Stimulated activated CD4-positive, alpha-beta T cell treated with anti-CD3 and anti-CD28 coated beads, Interleukin-1b, Interleukin-23, amount 100 ng/mL, for 48 hours (primary cell): ENCODE measurements around the gene RADIL.
A peak's percentile ranks its signal among the peaks of the same experiment; 100 is the strongest.

ENCODE experiments used
- DNase-seq: peaks from one replicate; pipeline ENCODE4 v3.0.0-alpha.2; 2020

RADIL gene

GRCh38 chr7:4831723-4832495 is 51.6 kb downstream of the RADIL start:
- DNase-seq, result no peak

- peak; percentile 62 for DNase-seq
These were observed 53.3 kb downstream of the RADIL start for GRCh38 chr7:4830176-4830575.

- DNase-seq, result no peak
These were observed 54.7 kb downstream of the RADIL start for GRCh38 chr7:4828720-4829383.

DNA sequence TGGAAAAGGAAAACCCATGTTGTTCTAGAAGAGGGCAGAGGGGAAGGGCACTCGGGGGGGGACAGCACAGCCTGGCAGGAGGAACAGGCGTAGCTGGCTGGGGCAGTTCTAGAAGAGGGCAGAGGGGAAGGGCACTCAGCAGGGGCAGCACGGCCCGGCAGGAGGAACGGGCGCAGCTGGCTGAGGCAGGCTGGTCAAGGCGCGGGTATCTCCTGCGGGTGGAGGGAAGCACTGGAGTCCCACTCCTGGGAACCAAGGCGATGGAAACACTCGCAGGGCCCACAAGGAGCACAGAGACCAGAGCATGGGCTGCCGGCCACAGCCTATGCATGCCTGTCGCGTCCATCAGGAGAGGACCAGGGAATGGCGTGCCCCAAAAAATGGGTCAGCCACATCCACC is 58.4 kb downstream of the RADIL start:
- no peak for DNase-seq

DNA sequence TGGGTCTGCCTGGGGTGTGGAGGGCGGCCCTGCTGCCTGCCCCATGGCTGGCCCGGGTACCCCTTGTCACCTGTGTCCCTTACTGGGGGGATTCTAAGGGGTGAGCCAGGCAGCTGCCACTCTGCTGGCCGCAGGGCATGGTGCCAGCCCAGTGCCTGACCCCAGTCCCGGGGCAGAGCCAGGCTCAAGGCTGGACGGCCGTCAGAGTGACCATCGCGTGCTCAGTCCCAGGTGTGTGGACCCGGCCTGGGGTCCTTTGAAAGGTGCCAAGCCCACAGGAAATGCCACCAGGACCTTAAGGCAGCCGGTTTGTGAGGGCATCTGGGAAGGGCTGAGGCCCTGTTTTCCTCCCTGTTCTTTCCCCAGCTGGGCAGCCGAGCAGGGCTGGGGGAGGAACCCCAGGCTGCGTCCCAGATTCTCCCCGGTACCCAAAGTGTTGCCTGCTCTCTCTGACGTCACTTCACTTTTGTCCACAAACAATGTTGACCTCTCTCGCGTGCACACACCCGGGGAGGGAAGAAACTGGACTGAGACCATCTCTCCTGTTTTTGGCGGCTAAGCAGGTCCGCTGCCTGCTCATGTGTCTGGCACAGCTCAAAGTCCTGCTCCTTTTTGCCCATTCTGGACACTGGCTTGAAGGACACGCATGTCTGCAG is 59.3 kb downstream of the RADIL start:
- no peak for DNase-seq

GRCh38 chr7:4823441-4824119 is 59.9 kb downstream of the RADIL start:
- no peak for DNase-seq

DNA sequence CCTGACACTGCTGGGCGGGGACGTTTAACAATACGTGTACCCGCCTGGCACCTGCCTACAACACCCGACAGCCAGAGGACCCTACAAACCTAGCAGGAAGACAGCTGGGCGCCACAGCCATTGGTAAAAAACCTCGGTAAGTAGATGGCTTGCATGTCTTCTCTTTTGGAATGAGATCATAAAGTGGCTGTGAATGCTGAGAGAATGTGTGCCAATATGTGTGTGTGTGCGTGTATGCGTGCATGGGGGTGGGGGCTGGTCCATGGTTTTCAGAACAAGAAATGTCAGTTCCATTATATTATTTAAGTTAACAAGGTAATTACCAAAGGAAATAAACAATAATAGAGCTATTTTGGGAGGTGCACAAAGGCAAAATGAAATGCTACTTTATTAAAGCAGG is 60.8 kb downstream of the RADIL start:
- no peak for DNase-seq

- no peak for DNase-seq
These were observed 62.5 kb downstream of the RADIL start for GRCh38 chr7:4820967-4821471.

DNA sequence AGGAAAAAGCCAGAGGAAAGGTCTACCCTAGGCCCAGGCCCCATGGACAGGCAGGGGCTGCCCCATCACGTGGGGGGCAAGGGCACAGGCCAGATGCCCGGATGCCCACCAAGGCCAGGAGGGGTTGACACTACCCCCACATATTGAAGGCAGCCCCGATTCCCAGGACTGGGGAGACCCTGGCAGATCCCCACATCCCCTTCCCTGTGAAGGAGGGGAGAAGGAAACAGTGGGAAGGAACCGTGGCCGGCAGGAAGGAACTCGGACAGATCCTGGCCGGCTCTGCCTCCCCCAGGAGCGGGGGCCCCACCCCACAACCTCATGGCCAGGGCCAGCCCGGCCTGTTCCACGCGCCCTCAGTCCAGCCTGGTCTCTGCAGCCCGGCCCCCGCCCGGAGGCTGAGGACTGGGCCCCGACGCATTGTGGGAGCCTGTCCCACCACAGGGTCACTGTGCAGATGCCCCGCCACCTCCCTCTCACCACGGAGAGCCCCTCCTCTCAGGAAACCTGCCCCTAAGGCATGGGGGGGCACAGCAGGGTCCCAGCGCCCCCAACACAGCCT is 63.0 kb downstream of the RADIL start:
- no peak for DNase-seq

DNA sequence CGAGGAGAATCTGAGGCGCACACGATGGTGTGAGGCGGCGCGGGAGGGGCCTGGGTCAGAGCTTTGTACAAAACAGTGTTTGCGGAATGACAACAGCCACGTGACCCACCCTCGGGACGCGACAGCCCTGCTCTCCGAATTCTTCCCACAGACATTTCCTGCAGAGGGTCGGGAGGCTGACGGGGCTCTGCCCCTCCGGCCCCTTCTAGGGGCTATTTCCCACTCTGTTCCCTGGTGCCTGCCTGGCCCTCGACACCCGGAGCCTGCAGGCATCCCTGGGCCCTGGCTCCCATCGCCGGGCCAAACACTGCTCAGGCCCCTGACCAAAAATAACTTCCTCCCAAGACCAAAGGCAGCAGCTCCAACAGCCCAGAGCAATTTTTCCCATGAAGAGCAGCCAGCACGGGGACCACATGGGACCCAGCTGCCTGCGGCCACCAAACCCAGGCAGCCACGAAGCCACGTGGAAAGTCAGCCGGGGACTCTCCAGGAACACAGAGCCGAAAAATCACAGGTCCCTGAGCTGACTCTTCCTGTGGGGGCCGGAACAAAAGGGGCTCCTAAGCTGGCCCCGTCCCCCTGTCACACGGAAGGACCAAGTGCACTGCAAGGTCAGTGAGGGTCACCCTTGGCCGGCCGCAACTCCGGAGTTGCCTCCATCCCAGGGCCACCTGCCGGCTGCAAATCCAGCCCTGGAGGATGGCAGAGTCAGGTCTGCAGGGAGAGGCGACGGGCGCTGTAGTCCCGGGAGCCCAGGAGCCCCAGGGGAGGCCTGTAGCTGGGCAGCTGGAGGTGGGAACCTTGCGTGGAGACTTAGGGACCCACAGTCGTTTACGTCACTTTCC is 63.7 kb downstream of the RADIL start:
- no peak for DNase-seq

DNA sequence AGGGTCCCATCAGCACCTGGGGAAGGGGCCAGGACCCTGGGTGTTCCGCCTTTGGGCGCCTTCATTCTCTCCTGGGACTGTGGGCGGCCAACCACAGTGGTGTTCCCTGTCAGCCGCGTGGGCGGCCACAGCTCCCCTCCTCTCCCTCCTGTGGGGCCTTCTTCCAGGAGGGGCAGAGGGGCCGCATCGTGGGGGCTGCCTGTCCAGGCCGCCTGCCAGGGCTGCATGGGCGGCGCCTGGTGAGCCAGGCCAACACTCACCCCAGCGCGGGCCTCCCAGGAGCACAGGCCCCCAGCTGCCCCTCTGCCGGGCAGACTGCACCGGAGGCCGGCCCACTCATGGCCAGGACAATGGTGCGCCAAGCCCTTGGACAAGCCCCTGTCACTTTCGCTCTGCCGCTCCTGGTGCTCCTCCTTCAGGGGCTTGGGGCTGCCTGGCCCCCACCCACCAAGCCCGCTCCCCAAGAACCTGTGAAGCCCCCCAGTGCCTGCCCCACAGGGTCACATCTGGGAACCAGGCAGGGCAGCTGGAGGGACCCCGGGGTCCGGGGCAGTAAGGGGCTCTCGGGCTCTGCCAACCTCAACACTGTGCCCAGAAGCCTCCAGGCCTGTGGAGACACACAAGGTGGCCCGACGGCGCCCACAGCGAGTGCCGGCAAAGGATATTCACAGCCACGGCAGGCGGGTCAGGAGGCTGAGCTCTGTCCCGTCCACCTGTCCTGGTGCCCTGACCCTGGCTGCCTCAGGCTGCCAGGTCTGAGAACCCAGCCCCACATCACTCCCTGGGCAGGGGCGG is 65.3 kb downstream of the RADIL start:
- DNase-seq, result no peak

DNA sequence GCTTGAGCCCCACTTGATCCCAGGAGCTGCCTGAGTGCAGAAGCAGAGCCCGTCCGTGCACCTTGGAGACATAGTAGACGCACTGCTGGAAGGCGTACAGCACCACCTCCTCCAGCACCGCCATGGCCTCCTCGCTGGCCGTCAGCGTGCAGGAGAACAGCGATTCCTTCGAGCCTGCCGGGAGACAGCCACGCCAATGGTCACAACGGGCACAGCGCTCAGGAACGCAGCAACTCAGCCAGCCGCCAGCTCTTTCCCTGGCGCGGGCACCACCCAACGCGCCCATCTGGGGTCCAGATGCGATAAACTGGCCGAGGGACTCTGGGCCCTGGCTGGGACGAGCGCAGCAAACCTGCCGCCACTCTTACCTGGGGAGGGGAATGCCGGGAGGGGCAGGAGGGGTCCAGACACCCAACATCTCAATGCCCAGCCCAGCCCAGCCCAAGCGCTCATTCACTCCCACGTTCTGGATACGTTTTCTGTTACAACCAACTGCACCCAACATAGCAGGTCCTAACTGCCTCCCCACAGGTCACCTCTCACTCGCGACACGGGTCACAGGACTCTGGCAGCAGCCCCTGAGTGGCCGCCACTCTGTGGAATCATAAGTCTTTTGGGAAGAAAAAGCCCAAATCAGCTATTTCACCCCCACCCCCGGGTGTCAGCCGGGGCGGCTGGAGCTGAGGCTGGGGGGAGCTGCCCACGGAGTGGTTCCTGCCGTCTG is 66.2 kb downstream of the RADIL start:
- DNase-seq, result no peak

DNA sequence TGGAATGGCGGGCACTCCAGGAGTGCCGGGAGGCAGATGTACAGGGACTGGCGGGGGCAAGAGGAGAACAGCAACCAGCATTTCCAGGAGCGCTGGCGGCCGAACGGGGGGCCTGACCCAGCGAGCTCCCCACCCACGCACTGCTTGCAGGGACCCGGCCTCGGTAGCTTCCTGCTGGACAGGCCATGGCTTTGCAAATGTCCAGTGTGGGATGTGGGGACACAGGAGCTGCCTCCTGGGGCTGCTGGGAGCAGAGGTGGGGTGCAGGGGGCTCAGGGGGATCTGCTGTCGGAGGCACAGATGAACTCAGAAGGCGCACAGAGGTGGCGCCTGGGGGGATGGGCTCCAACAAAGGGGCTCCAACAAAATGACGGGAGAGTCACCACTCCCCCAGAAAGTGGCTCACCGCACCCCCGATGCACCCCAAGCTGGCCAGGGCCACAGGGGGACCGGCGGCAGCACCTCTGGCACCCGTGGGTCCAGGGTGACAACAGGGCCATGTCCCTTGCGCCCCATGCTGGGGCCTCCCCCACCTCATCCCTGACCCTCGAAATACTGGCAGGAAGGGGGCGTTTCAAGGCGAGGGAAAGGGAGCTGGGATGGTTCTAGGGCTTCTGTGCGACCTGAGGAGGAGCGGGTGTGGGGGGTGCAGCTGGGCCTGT is 67.0 kb downstream of the RADIL start:
- DNase-seq, result no peak

DNA sequence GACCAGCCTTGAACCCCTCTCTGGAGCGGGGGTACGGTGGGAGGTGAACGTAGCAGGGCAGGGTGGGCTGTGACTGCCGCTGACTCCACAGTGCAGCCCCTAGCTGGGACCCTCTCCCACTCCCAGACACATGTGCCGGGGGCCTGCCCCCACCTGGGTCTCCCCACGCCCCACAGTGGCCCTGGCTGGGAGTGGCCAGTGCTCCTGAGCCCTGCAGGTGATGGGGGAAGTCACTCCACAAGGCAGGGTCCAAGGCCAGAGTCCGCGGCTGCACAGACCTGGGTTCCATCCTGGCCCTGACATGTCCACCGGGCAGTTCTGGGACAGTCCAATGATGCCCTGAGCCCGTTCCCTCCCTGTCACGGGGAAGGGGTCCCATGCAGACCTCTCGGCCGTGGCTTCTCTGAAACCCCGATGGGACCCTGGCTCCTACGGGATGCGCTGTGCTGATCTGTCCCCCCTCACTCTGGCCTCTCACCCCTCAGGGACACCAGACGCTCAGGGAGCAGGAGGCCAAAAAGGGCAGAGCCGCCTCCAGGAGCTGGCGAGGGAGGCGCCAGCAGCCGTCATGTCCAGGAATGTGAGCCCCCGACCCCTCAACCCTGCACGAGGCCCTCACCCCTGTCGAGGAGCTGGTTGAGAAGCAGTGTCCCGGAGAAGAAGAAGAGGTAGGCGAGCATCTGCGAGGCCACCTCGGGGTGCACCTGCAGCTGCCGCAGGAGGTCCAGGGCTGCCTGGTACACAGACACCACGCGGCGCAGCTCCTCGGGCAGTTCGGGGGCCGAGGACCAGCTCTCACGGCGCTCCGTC is 67.7 kb downstream of the RADIL start:
- no peak for DNase-seq

DNA sequence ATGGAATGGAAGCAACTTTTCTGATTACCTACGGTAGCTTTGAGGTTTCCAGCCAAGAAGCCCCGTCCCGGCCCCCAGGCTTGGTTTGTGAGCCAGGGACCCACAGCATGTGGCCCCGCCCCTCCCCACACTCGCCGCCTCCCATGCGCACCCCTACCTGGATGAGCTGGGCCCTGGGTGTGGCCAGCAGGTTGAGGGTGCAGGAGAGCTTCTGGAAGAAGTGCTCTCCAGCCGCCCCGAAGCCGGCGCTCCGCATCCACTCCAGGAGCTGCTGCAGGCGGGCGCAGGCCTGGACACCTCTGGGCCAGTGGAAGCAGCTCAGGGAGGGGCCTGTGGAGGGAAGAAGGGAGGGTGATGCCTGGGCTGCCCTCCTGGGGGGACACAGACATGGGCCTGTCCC is 68.4 kb downstream of the RADIL start:
- no peak for DNase-seq

DNA sequence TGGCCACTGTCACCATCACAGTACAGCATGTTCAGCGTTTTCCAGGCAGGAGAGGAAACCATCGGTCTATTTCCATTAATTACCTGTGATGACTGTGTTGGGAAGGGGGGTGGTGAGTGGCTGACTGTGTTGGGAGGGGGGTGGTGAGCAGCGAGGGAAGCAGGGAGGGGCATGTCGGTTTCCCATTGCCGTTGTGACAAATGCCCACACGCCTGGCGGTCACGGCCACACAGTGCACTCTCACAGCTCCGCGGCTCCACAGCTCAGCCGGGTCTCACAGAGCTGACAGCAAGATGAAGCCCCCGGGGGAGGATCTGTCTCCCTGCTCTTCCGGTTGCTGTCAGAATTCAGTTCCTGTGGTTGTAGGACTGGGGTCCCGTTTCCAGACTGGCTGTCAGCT is 69.1 kb downstream of the RADIL start:
- DNase-seq, result no peak

DNA sequence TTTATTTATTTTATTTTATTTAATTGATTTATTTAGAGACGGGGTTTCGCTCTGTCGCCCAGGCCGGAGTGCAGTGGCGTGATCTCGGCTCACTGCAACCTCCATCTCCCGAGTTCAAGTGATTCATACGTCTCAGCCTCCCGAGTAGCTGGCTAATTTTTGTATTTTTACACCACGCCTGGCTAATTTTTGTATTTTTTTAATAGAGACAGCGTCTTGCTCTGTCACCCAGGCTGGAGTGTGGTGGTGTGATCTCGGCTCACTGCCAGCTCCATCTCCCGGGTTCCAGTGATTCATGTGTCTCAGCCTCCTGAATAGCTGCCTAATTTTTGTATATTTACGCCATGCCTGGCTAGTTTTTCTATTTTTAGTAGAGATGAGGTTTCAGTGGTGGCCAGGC is 73.8 kb downstream of the RADIL start:
- no peak for DNase-seq

DNA sequence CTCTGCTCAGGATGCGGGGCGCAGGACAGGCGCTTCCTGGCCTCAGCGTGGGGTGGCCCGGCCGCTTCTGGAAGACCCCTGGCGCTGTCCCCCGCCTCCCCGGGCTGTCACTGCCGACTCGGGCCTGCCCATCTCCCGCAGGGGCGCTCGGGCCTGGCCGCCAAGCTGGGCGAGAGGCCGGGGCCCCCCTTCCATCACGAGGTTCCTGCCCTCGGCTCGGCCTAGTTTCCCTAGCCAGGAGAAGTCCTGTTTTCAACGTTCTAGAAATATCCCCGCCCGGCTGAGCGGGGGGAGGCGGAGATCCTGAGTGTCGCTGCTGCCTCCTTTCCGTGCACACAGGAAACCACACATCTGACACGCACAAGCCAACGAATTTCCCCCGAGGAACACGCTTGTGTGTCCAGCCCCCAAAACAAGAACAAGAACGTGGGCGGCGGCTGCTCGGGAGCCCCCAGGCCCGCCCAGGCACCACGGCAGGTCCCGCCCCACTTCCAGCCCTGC is 74.4 kb downstream of the RADIL start:
- no peak for DNase-seq

DNA sequence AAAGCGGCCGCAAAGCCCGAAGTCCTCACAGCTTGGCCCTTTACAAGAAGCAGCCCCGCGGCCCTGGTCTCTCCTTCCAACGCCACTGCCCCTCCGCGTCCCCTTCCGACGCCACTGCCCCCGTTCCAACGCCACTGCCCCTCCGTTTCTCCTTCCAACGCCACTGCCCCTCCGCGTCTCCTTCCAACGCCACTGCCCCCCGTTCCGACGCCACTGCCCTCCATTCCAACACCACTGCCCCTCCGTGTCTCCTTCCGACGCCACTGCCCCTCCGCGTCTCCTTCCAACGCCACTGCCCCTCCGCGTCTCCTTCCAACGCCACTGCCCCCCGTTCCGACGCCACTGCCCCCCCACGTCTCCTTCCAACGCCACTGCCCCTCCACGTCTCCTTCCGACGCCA is 75.0 kb downstream of the RADIL start:
- no peak for DNase-seq
